ENCODE measurements around the gene ZNF730. TPM values are rescaled to one million over a fixed set of nuclear protein-coding genes. Genes with fewer than 3 reads are reported as not detected.
"Not testable (repeated sequence)": the region's sequence is repeated elsewhere in the genome, so short reads cannot be mapped to it uniquely, and the experiment has no call there.

ZNF730 gene
- polyA plus RNA-seq (ENCODE audit: insufficient read length): 3.0 TPM

DNA sequence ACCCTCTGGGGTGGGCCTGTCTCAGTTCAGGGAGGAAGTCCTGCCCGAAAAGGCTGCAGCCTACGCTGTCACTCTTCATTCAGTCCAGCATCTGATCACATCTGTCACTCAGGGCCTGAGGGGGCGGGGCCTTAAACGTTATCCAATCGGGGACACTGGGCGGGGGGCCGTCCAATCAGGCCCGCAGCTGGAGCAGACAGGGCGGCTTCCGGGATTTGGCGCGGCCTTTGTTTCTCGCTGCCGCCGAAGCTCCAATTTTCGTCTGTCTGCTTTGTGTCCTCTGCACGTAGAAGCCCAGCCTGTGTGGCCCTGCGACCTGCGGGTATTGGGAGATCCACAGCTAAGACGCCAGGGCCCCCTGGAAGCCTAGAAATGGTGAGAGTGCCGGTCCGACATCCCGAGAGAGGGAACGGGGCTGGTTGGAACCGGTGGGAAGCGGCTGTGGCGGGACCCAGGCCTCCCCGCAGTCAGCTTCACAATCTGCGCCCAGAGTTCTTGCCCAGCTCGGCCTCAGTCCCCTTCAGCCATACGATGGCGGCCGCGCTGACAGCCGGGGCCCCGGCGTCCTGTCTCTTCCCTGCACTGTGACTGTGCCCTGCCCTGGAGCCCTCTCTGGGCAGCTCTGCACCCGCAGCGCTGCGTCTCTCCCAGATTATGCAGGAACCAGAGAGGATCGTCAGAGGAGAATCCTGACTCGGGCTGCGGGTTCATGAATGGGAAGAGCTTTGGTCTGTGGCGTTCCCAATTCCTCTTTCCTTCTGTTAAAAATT, at the start of gene ZNF730:
Gene ZNF730, plus strand, starts transcription at position 224 of the 770 bp plus-strand sequence. Its CDS starts 149 bp downstream, at position 373.
- DNase-seq (ENCODE audit: low read depth): peak; percentile 28

DNA sequence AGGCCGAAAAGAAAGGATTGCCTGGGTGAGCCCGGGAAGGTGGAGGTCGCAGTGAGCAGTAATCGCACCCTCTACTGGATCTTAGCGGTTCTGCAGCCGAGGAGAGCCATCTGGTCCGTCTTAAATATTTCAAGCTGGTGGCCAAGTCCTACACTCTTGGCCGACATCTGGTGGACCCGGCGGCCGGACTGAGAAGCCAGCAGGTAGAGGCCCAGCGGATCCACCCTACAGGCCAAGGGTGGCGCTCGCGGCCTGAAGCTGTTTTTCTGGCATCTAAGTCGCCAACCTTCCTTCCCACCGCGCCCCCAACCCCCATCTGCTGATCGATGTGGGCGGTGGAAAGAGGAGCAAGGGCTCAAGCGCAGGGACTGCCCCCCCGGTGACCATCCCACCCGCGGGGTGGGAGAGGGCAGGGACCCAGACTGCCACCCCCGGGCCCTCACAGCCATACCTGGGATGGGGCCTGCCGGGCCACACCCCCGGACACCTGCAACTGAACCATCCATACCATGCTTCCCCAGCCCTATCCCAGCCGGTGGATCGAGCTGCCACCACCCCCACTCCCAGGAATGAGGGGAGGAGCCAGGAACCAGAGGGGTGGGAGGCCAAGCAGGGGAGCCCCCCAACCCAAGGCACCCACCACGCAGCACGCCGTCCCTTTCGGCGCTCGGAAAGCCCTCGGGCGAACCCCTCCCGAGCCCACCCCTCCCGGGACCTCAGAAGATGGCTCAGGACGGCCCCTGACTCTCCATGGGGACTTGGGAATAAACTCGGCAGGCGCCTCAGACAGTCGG, 46.3 kb upstream of the ZNF730 start:
- peak; percentile 22 for DNase-seq (ENCODE audit: low read depth)

DNA sequence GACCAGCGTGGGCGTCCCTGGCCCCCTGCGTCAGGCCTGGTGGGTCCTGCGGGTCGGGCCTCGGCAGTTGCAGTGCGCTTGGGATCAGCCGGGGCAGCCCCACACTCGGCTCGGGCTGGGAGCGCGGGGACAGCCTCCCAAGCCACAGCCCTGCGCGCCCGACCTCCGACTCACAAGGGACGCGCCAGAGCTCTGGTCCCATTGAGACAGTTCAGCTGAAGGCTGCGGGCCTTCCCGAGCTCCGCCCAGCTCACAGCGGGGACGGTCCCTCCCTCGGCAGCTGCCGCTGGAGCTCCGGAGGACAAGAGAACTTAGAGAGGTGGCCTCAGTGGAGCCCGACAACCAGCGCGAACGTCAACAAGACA, 45.7 kb upstream of the ZNF730 start:
- peak; percentile 8 for DNase-seq (ENCODE audit: low read depth)

DNA sequence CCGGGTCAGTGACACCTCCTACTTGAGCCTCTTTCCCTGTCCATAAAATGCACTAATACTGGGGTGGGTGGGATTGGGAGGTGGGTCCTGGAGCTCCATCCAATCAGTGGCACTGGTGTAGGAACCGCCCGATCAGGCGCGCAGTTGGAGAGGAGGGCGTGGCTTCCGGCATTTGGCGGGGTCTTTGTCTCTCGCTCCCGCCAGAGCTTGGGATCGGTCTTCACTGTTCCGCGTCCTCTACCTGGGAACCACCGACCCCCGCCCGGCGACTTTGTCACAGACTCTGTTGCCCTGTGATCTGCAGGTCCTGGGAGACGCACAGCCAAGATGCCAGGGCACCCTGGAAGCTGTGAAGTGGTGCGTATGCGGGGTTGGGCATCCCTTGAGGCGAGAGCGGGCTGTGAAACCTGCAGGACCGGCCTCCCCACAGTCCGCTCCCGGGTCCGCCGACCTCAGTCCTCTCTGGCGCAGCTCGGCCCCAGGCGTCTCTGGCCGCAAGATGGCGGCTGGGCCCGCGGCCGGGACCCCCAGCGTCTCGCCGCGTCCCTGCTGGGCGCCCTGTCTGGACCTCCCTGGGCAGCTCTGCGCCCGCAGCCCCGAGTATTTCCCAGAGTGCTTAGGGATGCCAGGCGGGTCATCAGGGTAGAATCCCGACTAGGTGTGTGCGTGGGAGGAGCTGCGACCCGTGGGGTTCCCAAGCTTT, 41.6 kb upstream of the ZNF730 start:
- DNase-seq (ENCODE audit: low read depth): peak; percentile 51

DNA sequence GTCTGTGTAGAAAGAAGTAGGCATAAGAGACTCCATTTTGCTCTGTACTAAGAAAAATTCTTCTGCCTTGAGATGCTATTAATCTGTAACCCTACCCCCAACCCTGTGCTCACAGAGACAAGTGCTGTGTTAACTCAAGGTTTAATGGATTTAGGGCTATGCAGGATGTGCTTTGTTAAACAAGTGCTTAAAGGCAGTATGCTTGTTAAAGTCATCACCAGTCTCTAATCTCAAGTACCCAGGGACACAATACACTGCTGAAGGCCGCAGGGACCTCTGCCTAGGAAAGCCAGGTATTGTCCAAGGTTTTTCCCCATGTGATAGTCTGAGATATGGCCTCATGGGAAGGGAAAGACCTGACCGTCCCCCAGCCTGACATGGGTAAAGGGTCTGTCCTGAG, 39.0 kb upstream of the ZNF730 start:
- DNase-seq (ENCODE audit: low read depth): not testable (repeated sequence)

DNA sequence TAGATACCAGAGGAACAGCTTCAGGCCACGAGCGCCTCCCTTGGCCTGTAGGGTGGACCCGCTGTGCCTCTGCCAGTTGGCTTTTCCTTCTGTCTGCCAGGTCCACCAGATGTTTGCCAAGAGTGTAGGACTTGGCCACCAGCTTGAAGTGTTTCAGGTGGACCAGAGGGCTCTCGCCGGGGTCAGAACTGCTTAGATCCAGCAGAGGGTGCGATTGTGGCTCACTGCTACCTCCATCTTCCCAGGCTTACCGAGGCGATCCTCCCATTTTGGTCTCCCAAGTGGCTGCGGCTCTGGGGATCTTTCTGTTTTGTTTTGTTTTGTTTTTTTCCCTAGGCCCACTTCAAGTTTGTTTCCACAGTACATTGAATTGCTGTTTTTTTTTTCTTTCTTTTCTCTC, 23.0 kb upstream of the ZNF730 start:
- no peak for DNase-seq (ENCODE audit: low read depth)

DNA sequence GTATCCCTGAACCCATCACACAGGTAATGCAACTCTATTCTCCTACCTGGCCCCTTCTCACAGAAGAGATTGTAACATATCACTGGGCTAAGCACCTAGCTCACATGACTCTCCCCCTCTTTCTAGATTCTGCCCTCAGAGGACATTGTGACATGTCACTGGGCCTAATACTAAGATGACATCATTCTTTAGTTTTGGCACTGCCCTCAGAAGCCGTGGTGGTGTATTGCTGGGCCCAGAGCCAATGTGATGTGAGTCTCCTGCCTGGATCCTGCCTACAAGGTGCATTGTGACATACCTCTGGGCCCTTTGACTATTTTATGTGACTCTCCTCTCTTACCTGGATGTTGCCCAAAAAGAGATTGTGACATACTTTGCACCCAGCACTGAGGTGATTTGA, 21.4 kb upstream of the ZNF730 start:
- DNase-seq (ENCODE audit: low read depth): no peak

DNA sequence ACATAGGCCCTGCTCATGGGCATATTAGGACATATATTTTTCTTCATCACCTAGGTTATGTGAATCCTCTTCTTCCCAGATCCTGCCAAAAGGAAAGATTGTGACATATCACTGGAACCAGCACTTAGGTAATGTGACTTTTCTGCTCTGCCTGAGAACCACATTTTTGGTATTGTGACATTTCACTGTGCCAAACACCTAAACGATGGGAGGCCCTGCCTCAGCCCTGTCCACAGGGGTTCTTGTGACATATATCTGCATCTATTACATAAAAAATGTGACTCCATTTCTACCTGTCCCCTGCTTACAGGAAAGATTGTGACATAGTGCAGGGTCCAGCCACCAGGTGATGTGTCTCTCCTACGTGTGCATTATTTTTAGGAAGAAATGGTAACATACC, 18.5 kb upstream of the ZNF730 start:
- no peak for DNase-seq (ENCODE audit: low read depth)

DNA sequence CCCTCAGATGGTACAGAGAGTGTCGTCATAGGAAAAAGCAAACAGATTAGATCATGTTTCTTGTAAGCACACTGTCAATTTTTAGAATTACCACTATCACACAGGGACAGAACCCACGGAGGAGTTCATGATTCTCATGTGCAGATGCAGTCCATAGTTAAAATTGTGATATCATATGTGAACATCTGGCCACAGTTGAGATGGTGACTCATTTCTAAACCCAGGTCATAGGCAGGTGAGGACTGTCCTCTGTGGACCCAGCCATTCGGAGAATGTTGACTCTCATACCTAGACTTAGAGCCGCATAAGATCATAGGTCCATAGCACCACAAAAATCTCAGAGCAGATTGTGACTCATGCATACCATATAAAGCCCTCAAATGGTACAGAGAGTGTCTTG, 17.8 kb upstream of the ZNF730 start:
- no peak for DNase-seq (ENCODE audit: low read depth)

DNA sequence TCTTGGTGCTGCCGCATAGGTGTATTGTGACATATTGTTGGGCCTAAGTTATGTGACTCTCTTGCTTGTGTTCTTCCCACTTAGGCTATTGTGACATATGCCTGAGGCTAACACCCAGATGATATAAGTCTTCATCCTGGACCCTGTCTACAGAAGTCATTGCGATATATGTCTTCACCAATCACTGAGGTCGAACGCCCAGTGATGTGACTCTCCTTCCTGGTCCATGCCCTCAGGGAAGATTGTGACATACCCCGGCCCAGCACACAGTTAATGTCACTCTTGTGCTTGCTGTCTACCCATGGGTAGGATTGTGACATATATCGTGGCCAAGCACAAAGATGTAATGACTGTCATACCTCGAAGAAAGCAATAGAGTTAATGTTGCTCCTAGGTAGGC, 16.9 kb upstream of the ZNF730 start:
- DNase-seq (ENCODE audit: low read depth): no peak

DNA sequence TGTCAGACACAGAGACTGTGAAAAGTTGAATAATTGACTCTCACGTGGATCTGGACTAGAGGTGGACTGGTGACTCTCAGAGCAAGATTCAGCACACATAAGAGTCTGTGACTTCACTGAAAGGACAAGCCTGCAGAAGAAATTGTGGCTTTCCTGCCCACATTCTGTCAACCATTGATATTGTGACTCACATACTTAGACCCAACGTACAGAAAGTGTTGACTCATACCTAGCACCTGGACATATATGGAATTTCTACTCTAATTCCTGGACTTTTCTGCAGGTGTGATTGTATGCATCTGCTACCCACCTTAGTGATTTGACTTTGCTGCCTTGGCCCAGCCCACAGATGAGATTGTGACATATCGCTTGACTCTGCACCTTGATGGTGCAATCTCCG, 15.6 kb upstream of the ZNF730 start:
- DNase-seq (ENCODE audit: low read depth): no peak

DNA sequence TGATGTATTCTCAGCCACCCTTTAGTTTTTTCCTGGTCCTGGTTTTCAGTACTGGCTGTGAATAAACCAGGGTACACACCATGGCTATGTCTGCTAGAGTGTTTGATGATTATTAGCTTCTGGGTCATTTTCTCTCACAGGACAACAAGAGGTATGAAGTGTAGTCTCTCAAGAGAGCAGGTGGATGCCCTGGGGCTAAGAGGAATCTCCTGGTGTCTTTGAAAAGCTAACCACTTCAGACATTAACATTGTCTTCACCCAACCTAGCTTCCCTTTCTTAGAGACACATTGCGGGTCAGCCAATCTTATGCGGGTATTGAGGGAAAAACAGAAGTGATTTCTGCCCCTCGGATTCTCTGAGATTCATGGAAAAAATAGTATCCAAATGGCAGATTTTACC, 1.6 kb downstream of the ZNF730 start:
- DNase-seq (ENCODE audit: low read depth): no peak

DNA sequence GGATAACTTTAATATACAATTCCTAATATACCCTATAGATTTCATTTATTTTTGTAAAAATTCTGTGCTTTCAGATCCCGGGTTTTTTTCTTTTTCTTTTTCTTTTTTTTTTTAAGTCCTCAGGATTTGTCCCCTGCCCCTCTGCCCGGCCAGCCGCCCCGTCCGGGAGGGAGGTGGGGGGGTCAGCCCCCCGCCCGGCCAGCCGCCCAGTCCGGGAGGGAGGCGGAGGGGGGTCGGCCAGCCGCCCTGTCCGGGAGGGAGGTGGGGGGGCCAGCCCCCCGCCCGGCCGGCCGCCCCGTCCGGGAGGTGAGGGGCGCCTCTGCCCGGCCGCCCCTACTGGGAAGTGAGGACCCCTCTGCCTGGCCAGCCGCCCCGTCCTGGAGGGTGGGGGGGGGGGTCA, 17.4 kb downstream of the ZNF730 start:
- not testable (repeated sequence) for DNase-seq (ENCODE audit: low read depth)

DNA sequence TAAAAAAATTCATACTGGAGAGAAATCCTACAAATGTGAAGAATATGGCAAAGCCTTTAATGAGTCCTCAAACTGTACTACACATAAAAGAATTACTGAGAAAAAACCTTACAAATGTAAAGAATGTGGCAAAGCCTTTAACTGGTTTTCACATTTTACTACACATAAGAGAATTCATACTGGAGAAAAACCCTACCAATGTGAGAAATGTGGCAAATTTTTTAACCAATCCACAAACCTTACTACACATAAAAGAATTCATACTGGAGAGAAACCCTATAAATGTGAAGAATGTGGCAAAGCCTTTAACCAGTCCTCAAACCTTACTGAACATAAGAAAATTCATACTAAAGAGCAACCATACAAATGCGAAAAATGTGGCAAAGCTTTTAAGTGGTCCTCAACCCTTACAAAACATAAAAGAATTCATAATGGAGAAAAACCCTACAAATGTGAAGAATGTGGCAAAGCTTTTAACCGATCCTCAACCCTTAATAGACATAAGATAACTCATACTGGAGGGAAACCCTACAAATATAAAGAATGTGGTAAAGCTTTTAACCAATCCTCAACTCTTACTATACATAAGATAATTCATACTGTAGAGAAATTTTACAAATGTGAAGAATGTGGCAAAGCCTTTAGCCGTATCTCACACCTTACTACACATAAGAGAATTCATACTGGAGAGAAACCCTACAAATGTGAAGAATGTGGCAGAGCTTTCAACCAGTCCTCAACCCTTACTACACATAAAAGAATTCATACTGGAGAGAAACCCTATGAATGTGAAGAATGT, 29.0 kb downstream of the ZNF730 start:
- no peak for DNase-seq (ENCODE audit: low read depth)

DNA sequence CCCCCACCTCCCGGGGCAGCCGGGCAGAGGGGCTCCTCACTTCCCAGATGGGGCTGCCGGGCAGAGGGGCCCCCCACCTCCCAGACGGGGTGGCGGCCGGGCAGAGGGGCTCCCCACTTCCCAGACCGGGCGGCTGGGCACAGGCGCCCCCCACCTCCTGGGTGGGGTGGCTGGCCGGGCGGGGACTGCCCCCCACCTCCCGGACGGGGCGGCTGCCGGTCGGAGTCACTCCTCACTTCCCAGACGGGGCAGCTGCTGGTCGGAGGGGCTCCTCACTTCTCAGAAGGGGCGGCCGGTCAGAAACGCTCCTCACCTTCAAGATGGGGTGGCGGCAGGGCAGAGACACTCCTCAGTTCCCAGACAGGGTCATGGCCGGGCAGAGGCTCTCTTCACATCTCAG, 43.9 kb downstream of the ZNF730 start:
- no peak for DNase-seq (ENCODE audit: low read depth)

DNA sequence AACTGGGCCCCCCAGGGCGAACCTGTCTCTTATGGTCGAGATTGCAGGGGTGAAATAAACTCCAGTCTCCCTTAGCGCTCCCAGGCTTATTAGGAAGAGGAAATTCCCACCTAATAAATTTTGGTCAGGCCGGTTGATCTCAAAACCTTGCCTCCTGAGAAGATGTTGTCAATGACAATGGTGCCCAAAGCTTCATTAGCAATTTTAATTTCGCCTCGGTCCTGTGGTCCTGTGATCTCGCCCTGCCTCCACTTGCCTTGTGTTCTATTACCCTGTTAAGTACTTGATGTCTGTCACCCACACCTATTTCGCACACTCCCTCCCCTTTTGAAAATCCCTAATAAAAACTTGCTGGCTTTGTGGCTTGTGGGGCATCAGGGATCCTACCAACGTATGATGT, 51.5 kb downstream of the ZNF730 start:
- DNase-seq (ENCODE audit: low read depth): not testable (repeated sequence)

DNA sequence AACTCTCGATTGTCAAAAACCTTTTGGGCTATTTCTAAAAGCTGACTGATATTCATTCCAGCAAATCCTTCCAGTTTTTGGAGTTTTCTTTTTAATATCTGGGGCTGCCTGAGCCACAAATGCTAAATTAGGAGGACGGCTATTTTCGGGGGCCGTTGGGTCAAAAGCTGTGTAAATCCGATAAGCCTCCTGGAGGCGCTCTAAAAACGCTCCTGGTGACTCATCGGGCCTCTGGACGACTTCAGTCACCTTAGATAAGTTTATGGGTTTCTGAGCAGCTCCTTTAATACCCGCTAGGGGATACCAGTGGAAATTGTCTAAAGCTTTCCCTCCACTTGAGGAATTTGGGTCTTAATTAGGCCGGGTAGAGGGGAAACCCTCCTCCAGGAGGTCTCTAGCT, 66.4 kb downstream of the ZNF730 start:
- DNase-seq (ENCODE audit: low read depth): no peak

DNA sequence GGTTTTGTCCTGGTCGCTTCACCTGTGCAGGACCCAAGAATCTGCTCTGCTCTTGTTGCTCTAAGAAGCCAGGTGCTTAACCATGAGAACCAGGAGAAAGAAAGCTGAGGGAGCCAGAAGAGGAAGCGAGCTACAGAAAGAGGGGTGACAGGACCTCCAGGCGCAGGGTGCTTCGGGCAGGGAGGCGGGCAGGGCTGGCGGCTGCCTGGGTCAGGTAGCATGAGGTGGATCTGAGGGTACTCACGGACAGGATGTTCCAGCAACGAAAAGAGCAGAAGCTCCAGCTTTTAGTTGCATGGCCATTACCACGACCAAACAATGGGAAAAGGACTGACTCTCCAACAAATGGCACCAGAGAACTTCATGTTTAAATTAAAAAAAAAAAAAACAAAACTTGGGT, 73.5 kb downstream of the ZNF730 start:
- no peak for DNase-seq (ENCODE audit: low read depth)

All from forelimb muscle (tissue), 1 donor.